ENCODE results near the gene TBX19.

- no peak for TF ChIP-seq POLR2A (IDR thresholded peaks at IDR 0.05)
- no peak for TF ChIP-seq CTCF (IDR thresholded peaks at IDR 0.05)
Observed at GRCh38 chr1:168236836-168237611, 43.7 kb upstream of the TBX19 start.
